HepG2 (cell line): Measurements from ENCODE around the gene SYCE1. TPM values are rescaled to one million over a fixed set of nuclear protein-coding genes. Genes with fewer than 3 reads are reported as not detected.

Experiments
- SUZ12 ChIP-seq: fragments of 150-350 bp; IDR thresholded peaks from 2 replicates; pipeline ENCODE4 v1.6.1; 2014; ENCODE audit warnings: low read depth, low read length
- ZNF605 ChIP-seq: sonication (generic); formaldehyde crosslinking; IDR thresholded peaks from 2 replicates; pipeline ENCODE4 v1.8.0; 2022; ENCODE audit warnings: mild to moderate bottlenecking, missing genetic modification reagents
- polyA plus RNA-seq, 8 experiments: library from polyadenylated mRNA; depleted of rRNA in 3 of 8; stranded (reverse) in 7 of 8; unstranded in 1 of 8; fragments of >200 nt; fragmentation: Illumina TruSeq in 4 of 8; extraction: Trizol in 4 of 8; gene quantifications; 2 replicates each; pipeline versions ENCODE4 v1.2.1 to v1.2.3, GENCODE V29; 2011 to 2016; ENCODE audit warnings: low read depth in 4 of 8, missing spikeins in 1 of 8, mixed read lengths in 1 of 8; ENCODE audit not compliant: insufficient read depth in 1 of 8
- total RNA-seq, 5 experiments: library from RNA; depleted of rRNA; stranded (reverse); fragments of >200 nt; fragmentation: Illumina TruSeq; extraction: Trizol; gene quantifications; 2 replicates each; pipeline ENCODE4 v1.2.3, GENCODE V29; 2016; ENCODE audit warnings: low read depth in 1 of 5

SYCE1 gene
- total and polyA plus RNA-seq, 2 of the 13 experiments (the other 11 are each of a cell fraction or from before 2014, with no cell fraction given), result not detected

DNA sequence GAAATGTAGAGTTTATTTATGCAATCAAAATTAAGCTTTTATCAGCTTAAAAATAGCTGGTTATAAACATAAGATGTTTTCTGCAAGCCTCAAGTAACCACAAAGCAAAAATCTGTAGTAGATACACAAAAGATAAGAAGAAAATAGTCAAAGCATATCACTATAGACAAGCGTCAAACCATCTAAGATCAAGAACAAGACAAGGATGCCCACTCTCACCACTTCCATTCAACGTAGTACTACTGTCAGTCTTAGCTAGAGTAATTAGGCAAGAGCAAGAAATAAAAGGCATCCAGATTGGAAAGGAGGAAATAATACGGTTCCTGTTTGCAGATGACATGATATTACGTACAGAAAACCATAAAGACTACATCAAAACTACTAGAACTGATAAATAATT is 55.7 kb downstream of the SYCE1 start (continued):
- TF ChIP-seq SUZ12, result no peak
- TF ChIP-seq ZNF605 (CRISPR knock-in tag), result no peak
- TF ChIP-seq, all 625 proteins: peak for 0

Other genes with a start within 250 kb of the SYCE1 start
- not detected in 2 replicates for gene CALY, start 228.7 kb downstream of the SYCE1 start, total RNA-seq (2016; rRNA removed; fragmentation: Illumina TruSeq; extraction: Trizol)
- gene CALY, start 228.7 kb downstream of the SYCE1 start, polyA plus RNA-seq (2011; rRNA removed), result 0.08 and 0.21 TPM in 2 replicates
- 22.4 and 48.2 TPM in 2 replicates for gene PRAP1, start 218.2 kb downstream of the SYCE1 start, total RNA-seq (2016; rRNA removed; fragmentation: Illumina TruSeq; extraction: Trizol)
- 20.8 and 26.7 TPM in 2 replicates for gene PRAP1, start 218.2 kb downstream of the SYCE1 start, polyA plus RNA-seq (2011; rRNA removed)
- 60.4 and 64.2 TPM in 2 replicates for gene FUOM, start 207.6 kb downstream of the SYCE1 start, total RNA-seq (2016; rRNA removed; fragmentation: Illumina TruSeq; extraction: Trizol)
- 27.5 and 29.3 TPM in 2 replicates for gene FUOM, start 207.6 kb downstream of the SYCE1 start, polyA plus RNA-seq (2011; rRNA removed)
- gene ECHS1, start 192.2 kb downstream of the SYCE1 start, total RNA-seq (2016; rRNA removed; fragmentation: Illumina TruSeq; extraction: Trizol), result 195 and 233 TPM in 2 replicates
- gene ECHS1, start 192.2 kb downstream of the SYCE1 start, polyA plus RNA-seq (2011; rRNA removed), result 26.4 and 32.7 TPM in 2 replicates
- 0.49 and 0.52 TPM in 2 replicates for gene PAOX, start 186.3 kb downstream of the SYCE1 start, total RNA-seq (2016; rRNA removed; fragmentation: Illumina TruSeq; extraction: Trizol)
- gene PAOX, start 186.3 kb downstream of the SYCE1 start, polyA plus RNA-seq (2011; rRNA removed), result 0.77 and 1.1 TPM in 2 replicates
- gene MTG1, start 171.4 kb downstream of the SYCE1 start, total RNA-seq (2016; rRNA removed; fragmentation: Illumina TruSeq; extraction: Trizol), result 29.9 and 42.0 TPM in 2 replicates
- 103 and 108 TPM in 2 replicates for gene MTG1, start 171.4 kb downstream of the SYCE1 start, polyA plus RNA-seq (2011; rRNA removed)
- not detected in 2 replicates for gene SPRN, start 141.0 kb downstream of the SYCE1 start, total RNA-seq (2016; rRNA removed; fragmentation: Illumina TruSeq; extraction: Trizol)
- gene SPRN, start 141.0 kb downstream of the SYCE1 start, polyA plus RNA-seq (2011; rRNA removed), result not detected in 2 replicates
- gene SCART1, start 111.6 kb downstream of the SYCE1 start, total RNA-seq (2016; rRNA removed; fragmentation: Illumina TruSeq; extraction: Trizol), result 0.32 and 0.46 TPM in 2 replicates
- 1.1 and 1.4 TPM in 2 replicates for gene SCART1, start 111.6 kb downstream of the SYCE1 start, polyA plus RNA-seq (2011; rRNA removed)
- gene CYP2E1, start 38.2 kb downstream of the SYCE1 start, total RNA-seq (2016; rRNA removed; fragmentation: Illumina TruSeq; extraction: Trizol), result 0.27 TPM in 1 of 2 replicates, not detected in the other
- 0.63 and 0.74 TPM in 2 replicates for gene CYP2E1, start 38.2 kb downstream of the SYCE1 start, polyA plus RNA-seq (2011; rRNA removed)
- not detected in 2 replicates for gene FRG2B, start 61.2 kb upstream of the SYCE1 start, total RNA-seq (2016; rRNA removed; fragmentation: Illumina TruSeq; extraction: Trizol)
- gene FRG2B, start 61.2 kb upstream of the SYCE1 start, polyA plus RNA-seq (2011; rRNA removed), result not detected in 2 replicates